HepG2 (cell line): Measurements from ENCODE around the gene TEX14. TPM values are rescaled to one million over a fixed set of nuclear protein-coding genes. Genes with fewer than 3 reads are reported as not detected.
A peak's percentile ranks its signal among the peaks of the same experiment; 100 is the strongest.

ENCODE experiments used
- AKAP8 ChIP-seq: sonication (generic); formaldehyde crosslinking; IDR thresholded peaks from 2 replicates; pipeline ENCODE4 v1.5.1; 2020; ENCODE audit warnings: mild to moderate bottlenecking, missing genetic modification reagents
- ATF1 ChIP-seq: IDR thresholded peaks from 2 replicates; pipeline ENCODE4 v1.6.1; 2016; ENCODE audit warnings: mild to moderate bottlenecking, control low read depth
- BCL3 ChIP-seq: sonication (generic); formaldehyde crosslinking; IDR thresholded peaks from 2 replicates; pipeline ENCODE4 v1.5.1; 2020; ENCODE audit warnings: mild to moderate bottlenecking, missing genetic modification reagents, moderate library complexity
- CBX1 ChIP-seq: IDR thresholded peaks from one replicate; pipeline ENCODE4 v1.6.1; 2016; ENCODE audit warnings: antibody characterized with exemption, low read depth
- CCAR2 ChIP-seq: fragments of 200-400 bp; formaldehyde crosslinking; optimal IDR thresholded peaks from 2 replicates; pipeline ENCODE3; 2018; ENCODE audit warnings: low read depth, mild to moderate bottlenecking, low read length, moderate library complexity
- CREB1 ChIP-seq, 2 experiments: fragments of 450-650 bp in 1 of 2; IDR thresholded peaks; 2 replicates each; pipeline ENCODE4 v1.6.1; 2016 to 2017; ENCODE audit warnings: control low read depth in 1 of 2, mild to moderate bottlenecking in 1 of 2, missing compliant biosample characterization in 1 of 2, missing genetic modification characterization in 1 of 2
- FOXO1 ChIP-seq: sonication (generic); formaldehyde crosslinking; IDR thresholded peaks from 2 replicates; pipeline ENCODE4 v1.4.0; 2020; ENCODE audit warnings: missing genetic modification reagents
- KLF6 ChIP-seq: IDR thresholded peaks from 2 replicates; pipeline ENCODE4 v1.8.0; 2016; ENCODE audit warnings: missing biosample characterization, missing genetic modification reagents
- KMT2B ChIP-seq: IDR thresholded peaks from 2 replicates; pipeline ENCODE4 v1.6.1; 2016; ENCODE audit warnings: missing genetic modification reagents, missing compliant biosample characterization
- MAZ ChIP-seq, 2 experiments: sonication (generic) in 1 of 2; formaldehyde crosslinking in 1 of 2; IDR thresholded peaks; 2 replicates each; pipeline versions ENCODE4 v1.5.0 to v1.6.1; 2012 to 2020; ENCODE audit warnings: low read depth in 2 of 2, mild to moderate bottlenecking in 2 of 2, borderline replicate concordance in 1 of 2, improper control_type of control experiment in 1 of 2, low read length in 1 of 2, missing genetic modification reagents in 1 of 2, moderate library complexity in 1 of 2
- MBD4 ChIP-seq: IDR thresholded peaks from 2 replicates; pipeline ENCODE4 v1.6.1; 2012; ENCODE audit warnings: low read length, inconsistent platforms, borderline replicate concordance
- NAIF1 ChIP-seq: sonication (generic); formaldehyde crosslinking; IDR thresholded peaks from 2 replicates; pipeline ENCODE4 v1.5.0; 2020; ENCODE audit warnings: mild to moderate bottlenecking, missing genetic modification reagents, borderline replicate concordance
- NONO ChIP-seq, 2 experiments: fragments of 450-650 bp in 1 of 2; sonication (generic) in 1 of 2; formaldehyde crosslinking in 1 of 2; IDR thresholded peaks in 1 of 2; conservative IDR thresholded peaks in 1 of 2; 2 replicates each; pipeline versions ENCODE4 v1.6.1 to v1.8.0; 2017 to 2022; ENCODE audit warnings: mild to moderate bottlenecking in 1 of 2, missing genetic modification reagents in 1 of 2, moderate library complexity in 1 of 2
- PHB2 ChIP-seq: fragments of 450-650 bp; IDR thresholded peaks from 2 replicates; pipeline ENCODE4 v1.6.1; 2018; ENCODE audit not compliant: partially characterized antibody
- POGZ ChIP-seq: sonication (generic); formaldehyde crosslinking; IDR thresholded peaks from 2 replicates; pipeline ENCODE4 v1.4.0; 2020; ENCODE audit warnings: mild to moderate bottlenecking, missing genetic modification reagents
- SAFB2 ChIP-seq: sonication (generic); formaldehyde crosslinking; IDR thresholded peaks from 2 replicates; pipeline ENCODE4 v1.5.1; 2020; ENCODE audit warnings: missing genetic modification reagents, low read depth, mild to moderate bottlenecking, borderline replicate concordance
- SKI ChIP-seq: fragments of 450-650 bp; IDR thresholded peaks from one replicate; pipeline ENCODE4 v1.6.1; 2018; ENCODE audit warnings: mild to moderate bottlenecking; ENCODE audit not compliant: partially characterized antibody
- ZNF180 ChIP-seq: sonication (generic); formaldehyde crosslinking; IDR thresholded peaks from 2 replicates; pipeline ENCODE4 v1.4.0; 2020; ENCODE audit warnings: low read depth, missing genetic modification reagents, borderline replicate concordance
- ZNF280B ChIP-seq: sonication (generic); formaldehyde crosslinking; IDR thresholded peaks from 2 replicates; pipeline ENCODE4 v1.5.0; 2020; ENCODE audit warnings: missing genetic modification reagents, mild to moderate bottlenecking, borderline replicate concordance
- ZNF350 ChIP-seq: sonication (generic); formaldehyde crosslinking; IDR thresholded peaks from 2 replicates; pipeline ENCODE4 v1.4.0; 2020; ENCODE audit warnings: mild to moderate bottlenecking, low read depth, missing genetic modification reagents, borderline replicate concordance
- ZNF556 ChIP-seq: sonication (generic); formaldehyde crosslinking; IDR thresholded peaks from 2 replicates; pipeline ENCODE4 v1.4.0; 2020; ENCODE audit warnings: mild to moderate bottlenecking, missing genetic modification reagents, borderline replicate concordance
- ZNF619 ChIP-seq: sonication (generic); formaldehyde crosslinking; IDR thresholded peaks from 2 replicates; pipeline ENCODE4 v1.4.0; 2020; ENCODE audit warnings: mild to moderate bottlenecking, missing genetic modification reagents
- ZNF768 ChIP-seq: sonication (generic); formaldehyde crosslinking; IDR thresholded peaks from 2 replicates; pipeline ENCODE4 v1.4.0; 2020; ENCODE audit warnings: missing genetic modification reagents
- ZSCAN22 ChIP-seq: sonication (generic); formaldehyde crosslinking; IDR thresholded peaks from 2 replicates; pipeline ENCODE4 v1.4.0; 2020; ENCODE audit warnings: mild to moderate bottlenecking, missing genetic modification reagents
- polyA plus RNA-seq, 8 experiments: library from polyadenylated mRNA; depleted of rRNA in 3 of 8; stranded (reverse) in 7 of 8; unstranded in 1 of 8; fragments of >200 nt; fragmentation: Illumina TruSeq in 4 of 8; extraction: Trizol in 4 of 8; gene quantifications; 2 replicates each; pipeline versions ENCODE4 v1.2.1 to v1.2.3, GENCODE V29; 2011 to 2016; ENCODE audit warnings: low read depth in 4 of 8, missing spikeins in 1 of 8, mixed read lengths in 1 of 8; ENCODE audit not compliant: insufficient read depth in 1 of 8
- total RNA-seq, 5 experiments: library from RNA; depleted of rRNA; stranded (reverse); fragments of >200 nt; fragmentation: Illumina TruSeq; extraction: Trizol; gene quantifications; 2 replicates each; pipeline ENCODE4 v1.2.3, GENCODE V29; 2016; ENCODE audit warnings: low read depth in 1 of 5
- TF ChIP-seq, protein P1 (sequence below): sonication (generic); formaldehyde crosslinking; IDR thresholded peaks from 2 replicates; pipeline ENCODE4 v1.4.0; 2020; ENCODE audit warnings: mild to moderate bottlenecking, missing genetic modification reagents
- TF ChIP-seq, protein P2 (sequence below): sonication (generic); formaldehyde crosslinking; conservative IDR thresholded peaks from 2 replicates; pipeline ENCODE4 v1.4.0; 2020; ENCODE audit warnings: missing genetic modification reagents

The TEX14 gene
- total and polyA plus RNA-seq, 2 of the 13 experiments (the other 11 are each of a cell fraction or from before 2014, with no cell fraction given): 0.04 to 0.07 TPM

DNA sequence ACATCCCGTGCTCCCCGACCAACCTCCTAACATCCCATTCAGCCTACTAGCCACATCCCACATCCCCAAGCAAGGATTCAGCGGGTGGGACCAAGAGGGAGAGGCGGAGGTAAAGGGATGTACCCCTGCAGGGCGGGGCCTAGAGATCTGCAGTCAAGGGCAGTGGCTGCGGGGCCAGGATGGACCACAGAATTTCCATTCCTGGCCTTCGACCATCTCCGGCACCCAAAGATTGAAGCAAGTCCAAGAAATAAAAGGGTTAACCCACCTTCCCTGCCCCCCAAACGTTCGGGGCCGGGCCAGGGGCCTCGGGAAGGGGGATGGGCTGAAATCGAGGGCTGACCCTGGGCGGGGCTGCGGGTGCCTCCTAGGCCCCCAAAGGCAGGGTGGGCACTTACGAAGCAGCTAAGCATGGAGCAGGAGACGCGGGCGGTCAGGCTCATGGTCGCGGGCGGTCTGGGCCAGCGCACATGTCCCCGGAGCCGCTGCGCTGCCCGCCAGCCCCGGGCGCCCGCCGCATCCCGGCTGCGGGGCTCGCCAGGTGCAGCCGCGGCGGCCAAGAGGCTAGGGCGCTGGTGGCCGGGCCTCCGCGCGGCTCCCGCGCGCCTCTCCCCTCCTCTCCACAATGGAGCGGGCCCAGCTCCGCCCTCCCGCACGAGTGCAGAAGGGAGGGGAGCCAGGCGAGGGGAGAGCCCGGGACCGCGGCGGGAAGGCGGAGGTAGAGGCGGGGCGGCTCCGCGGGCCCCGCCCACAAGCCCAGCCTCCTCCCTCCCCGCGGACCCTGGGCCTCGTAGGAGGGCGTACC, 177.7 kb downstream of the TEX14 start, which contains the start of gene MTMR4 (continued):
- TF ChIP-seq CREB1 (IDR thresholded peaks at IDR 0.05) (no peak), CREB1 (CRISPR knock-in tag; IDR thresholded peaks at IDR 0.05) (no peak), NONO (IDR thresholded peaks at IDR 0.05) (no peak), NONO (CRISPR knock-in tag; conservative IDR thresholded peaks at IDR 0.05) (no peak), ZNF556 (no peak), POGZ (CRISPR knock-in tag) (peak; percentile 58; the same call in 1 of the 2 replicates), ZSCAN22 (CRISPR knock-in tag) (no peak), BCL3 (CRISPR knock-in tag) (0 out of 2 replicates have a peak, but pooled peaks have one; percentile 20), ZNF619 (CRISPR knock-in tag) (no peak), CBX1 (no peak), ZNF768 (CRISPR knock-in tag) (no peak), PHB2 (no peak), AKAP8 (no peak), MAZ (IDR thresholded peaks at IDR 0.05; ENCODE audit: borderline replicate concordance, low read depth, low read length) (peak; percentile 92), MAZ (CRISPR knock-in tag; IDR thresholded peaks at IDR 0.05; ENCODE audit: low read depth) (peak; percentile 92), ZNF280B (no peak), ZNF350 (CRISPR knock-in tag) (no peak), NAIF1 (CRISPR knock-in tag) (no peak), CCAR2 (no peak), SAFB2 (CRISPR knock-in tag) (no peak), FOXO1 (CRISPR knock-in tag) (peak; percentile 25; the same call in 1 of the 2 replicates), SKI (no peak), MBD4 (no peak), ATF1 (CRISPR knock-in tag) (no peak), ZNF180 (no peak), KMT2B (CRISPR knock-in tag) (no peak), KLF6 (no peak)
- TF ChIP-seq, protein P1, sequence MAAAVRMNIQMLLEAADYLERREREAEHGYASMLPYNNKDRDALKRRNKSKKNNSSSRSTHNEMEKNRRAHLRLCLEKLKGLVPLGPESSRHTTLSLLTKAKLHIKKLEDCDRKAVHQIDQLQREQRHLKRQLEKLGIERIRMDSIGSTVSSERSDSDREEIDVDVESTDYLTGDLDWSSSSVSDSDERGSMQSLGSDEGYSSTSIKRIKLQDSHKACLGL: peak; percentile 29; the same call in 1 of the 2 replicates
- TF ChIP-seq, protein P2, sequence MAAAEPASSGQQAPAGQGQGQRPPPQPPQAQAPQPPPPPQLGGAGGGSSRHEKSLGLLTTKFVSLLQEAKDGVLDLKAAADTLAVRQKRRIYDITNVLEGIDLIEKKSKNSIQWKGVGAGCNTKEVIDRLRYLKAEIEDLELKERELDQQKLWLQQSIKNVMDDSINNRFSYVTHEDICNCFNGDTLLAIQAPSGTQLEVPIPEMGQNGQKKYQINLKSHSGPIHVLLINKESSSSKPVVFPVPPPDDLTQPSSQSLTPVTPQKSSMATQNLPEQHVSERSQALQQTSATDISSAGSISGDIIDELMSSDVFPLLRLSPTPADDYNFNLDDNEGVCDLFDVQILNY: peak; percentile 85; the same call in 1 of the 2 replicates
